Adipose tissue (tissue), 3 donors: Measurements from ENCODE around the gene MAPK1. TPM values are rescaled to one million over a fixed set of nuclear protein-coding genes. Genes with fewer than 3 reads are reported as not detected.
"Not testable (repeated sequence)": the region's sequence is repeated elsewhere in the genome, so short reads cannot be mapped to it uniquely, and the experiment has no call there.

Source experiments
- H3K27ac ChIP-seq: one replicate; pipeline ENCODE4 v1.5.1; 2013; ENCODE audit warnings: low read depth, low read length
- WGBS, 3 donors: extraction: QIAGEN DNeasy Blood & Tissue Kit; methylation state at CpG; one replicate each; pipeline ENCODE4 v1.1.7; 2013; 5-methylcytosine and 5-hydroxymethylcytosine counted together
- polyA plus RNA-seq, 3 donors: library from polyadenylated mRNA; stranded (reverse); fragments of 200-250 nt; gene quantifications; one replicate each; pipeline ENCODE4 v1.2.3, GENCODE V29; 2013
- donor health status: healthy with polysubstance abuse.
- donor health status: Bipolar disorder and iron deficiency.
- donor health status: healthy.

MAPK1 gene
- polyA plus RNA-seq, 3 donors, result 12.6 to 22.3 (median 16.6) TPM

DNA sequence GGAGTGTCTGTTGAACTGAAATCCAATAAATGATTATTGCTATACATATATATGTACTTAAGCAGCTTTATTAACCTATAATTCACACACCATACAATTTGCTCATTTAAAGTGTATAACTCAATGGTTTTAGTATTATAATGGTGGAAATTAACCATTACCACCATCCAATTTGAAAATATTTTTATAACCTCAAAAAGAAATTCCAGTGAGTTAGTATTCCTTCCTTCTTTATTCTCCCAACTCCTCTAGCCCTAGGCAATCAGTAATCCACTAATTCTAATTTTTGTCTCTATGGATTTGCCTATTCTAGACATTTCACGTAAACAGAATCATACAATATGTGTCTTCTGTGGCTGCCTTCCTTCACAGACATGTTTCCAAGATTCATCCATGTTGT lies 64.8 kb downstream of the MAPK1 start:
- H3K27ac ChIP-seq, result no peak overlapping the region
- WGBS, 3 donors, result 94 to 100% (median 98%) methylated on average over 1 of the region's 1 CpG

DNA sequence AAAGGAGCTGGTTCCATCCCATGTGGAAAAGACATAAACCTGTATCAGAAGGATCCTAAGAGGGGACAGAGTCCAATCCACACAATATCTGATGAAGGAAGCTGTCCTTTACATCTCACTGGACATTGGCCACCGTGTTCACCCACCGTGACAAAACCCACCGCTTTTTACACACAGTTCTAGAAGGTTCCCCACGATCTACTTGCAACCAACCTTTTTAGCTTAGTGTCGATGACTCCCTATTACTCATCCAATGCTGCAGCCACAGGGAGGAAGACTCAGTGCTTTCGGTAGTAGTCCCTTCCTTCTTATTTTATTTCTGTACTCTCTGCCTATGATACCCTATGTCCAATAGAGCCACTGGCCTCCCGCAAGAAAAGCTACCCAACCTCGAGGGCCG lies 65.4 kb downstream of the MAPK1 start:
- WGBS, 3 donors, result 96 to 97% (median 97%) methylated on average over 9 of the region's 9 CpGs
- no peak overlapping the region for H3K27ac ChIP-seq

DNA sequence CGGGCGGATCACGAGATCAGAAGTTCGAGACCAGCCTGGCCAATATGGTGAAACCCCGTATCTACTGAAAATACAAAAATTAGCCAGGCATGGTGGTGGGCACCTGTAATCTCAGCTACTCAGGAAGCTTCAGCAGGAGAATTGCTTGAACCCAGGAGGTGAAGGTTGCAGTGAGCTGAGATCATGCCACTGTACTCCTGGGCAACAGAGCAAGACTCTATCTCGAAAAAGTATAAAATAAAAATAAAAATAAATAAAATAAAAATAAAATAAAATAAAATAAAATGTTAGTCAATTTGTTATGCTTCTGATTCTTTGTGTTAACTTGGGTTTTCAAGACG lies 66.2 kb downstream of the MAPK1 start:
- not testable (repeated sequence) for H3K27ac ChIP-seq
- 97 to 98% (median 98%) methylated on average over 7 of the region's 7 CpGs for WGBS, 3 donors

DNA sequence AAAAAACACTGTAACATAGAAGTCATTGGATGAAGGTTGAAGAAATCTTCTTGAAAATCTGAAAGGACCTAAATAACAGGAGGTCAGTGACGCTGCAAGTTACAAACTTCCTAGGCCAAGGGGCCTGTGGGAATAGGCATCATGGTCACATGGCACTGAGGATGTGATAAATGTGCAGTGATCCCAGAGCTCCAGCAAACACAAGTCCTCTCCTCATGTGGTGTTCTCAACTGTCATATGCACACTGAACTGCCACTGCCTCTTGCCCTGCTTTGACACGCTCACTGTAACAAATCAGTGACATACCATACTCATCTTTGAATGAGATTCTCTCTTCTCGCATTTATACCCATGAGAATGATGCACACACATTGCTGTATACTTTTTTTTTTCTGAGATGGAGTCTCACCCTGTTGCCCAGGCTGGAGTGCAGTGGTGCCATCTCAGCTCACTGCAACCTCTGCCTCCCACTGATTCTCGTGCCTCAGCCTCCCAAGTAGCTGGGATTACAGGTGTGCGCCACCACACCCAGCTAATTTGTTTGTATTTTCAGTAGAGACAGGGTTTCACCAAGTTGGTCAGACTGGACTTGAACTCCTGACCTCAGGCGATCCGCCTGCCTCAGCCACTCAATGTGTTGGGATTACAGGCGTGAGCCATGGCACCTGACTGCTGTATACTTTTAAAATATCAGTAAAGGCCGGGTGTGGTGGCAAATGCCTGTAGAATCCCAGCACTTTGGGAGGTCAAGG lies 66.7 kb downstream of the MAPK1 start:
- no peak overlapping the region for H3K27ac ChIP-seq
- 97 to 99% (median 97%) methylated on average over 9 of the region's 9 CpGs for WGBS, 3 donors

DNA sequence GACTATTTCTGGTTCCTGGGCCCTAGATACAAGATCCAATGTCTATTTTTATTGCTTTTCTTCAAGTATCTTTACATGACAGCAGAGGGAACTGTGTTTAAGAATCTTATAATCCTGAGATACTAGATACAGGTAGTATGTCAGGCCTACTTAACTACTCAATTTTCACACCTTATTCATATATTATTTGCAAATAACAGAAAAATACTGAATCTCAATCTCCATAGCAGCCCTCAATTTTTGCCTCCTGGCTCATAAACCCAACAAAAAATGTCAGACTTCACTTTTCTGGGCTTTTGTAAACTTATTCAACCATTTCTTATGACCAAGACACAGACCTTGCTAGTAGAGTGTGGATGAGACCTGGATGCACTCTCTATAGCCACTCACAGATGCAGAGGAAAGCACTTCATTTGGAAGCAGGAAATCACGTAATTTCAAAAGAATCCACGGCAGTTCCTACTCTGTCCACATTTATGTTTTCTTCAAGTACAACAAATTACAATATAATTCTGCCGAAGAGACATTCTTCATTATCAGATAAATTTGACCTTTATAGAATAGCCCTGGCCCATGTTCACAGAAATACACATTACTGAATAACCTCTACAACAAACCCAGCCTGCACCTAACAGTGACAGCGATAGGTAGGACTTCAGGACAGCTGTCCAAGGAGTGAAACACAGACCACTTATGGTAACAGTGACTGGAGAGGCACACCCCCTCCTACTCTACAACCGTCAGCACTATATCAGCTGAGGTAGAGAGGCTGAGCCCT lies 69.8 kb downstream of the MAPK1 start:
- no peak overlapping the region for H3K27ac ChIP-seq
- WGBS, 3 donors, result 68 to 75% (median 70%) methylated on average over 5 of the region's 5 CpGs

DNA sequence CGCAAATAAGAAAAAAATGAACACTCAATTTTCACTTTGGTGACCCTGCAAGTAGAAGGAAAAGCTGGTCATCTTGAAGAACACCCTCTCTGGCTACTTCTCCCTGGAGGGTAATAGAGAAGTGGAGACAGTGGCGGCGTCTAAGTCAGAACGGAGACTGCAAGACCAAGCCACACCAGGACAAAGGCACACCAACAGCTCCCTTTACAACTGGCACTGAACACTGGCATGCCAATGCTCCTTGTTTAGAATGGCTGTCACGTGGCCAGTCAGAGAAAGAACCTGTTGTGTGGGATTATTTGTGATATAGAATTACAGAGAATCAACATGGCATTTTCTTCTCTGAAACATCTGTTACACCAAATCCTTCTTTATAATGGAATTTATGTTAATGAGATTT lies 70.6 kb downstream of the MAPK1 start:
- H3K27ac ChIP-seq, result no peak overlapping the region
- 54 to 85% (median 78%) methylated on average over 5 of the region's 5 CpGs for WGBS, 3 donors

DNA sequence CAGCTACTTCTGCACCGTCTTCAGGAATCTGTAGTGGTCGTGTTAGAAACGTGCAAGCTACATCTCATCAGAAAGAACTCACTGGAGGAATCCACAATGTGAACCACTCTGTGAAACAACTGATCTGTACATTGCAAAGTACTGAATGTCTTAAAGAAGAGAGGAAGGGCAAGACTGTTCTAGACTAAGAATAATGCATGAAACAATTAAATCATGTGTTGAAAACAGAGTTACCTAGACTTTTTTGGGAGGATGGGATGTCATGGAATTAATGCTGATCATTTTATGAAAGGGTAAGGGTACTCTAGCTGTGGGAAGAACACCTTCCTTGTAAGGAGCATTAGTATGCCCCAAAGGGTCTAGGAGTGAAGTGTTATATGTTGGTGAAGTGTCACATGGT lies 71.2 kb downstream of the MAPK1 start:
- H3K27ac ChIP-seq, result no peak overlapping the region
- whole genome bisulfite sequencing, 3 donors, result 79 to 92% (median 90%) methylated on average over 3 of the region's 3 CpGs

DNA sequence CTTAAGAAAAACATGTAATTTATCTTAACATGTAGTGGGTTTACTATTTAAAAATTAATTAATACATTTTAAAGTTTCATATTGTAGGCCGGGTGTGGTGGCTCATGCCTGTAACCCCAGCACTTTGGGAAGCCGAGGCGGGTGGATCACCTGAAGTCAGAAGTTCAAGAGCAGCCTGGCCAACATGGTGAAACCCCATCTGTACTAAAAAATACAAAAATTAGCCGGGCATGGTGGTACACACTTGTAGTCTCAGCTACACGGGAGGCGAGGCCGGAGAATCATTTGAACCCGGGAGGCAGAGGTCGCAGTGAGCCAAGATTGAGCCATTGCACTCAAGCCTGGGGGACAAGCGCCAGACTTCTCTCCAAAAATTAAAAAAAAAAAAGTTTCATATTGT lies 73.7 kb downstream of the MAPK1 start:
- not testable (repeated sequence) for H3K27ac ChIP-seq
- WGBS, 3 donors, result 95 to 97% (median 96%) methylated on average over 10 of the region's 10 CpGs

DNA sequence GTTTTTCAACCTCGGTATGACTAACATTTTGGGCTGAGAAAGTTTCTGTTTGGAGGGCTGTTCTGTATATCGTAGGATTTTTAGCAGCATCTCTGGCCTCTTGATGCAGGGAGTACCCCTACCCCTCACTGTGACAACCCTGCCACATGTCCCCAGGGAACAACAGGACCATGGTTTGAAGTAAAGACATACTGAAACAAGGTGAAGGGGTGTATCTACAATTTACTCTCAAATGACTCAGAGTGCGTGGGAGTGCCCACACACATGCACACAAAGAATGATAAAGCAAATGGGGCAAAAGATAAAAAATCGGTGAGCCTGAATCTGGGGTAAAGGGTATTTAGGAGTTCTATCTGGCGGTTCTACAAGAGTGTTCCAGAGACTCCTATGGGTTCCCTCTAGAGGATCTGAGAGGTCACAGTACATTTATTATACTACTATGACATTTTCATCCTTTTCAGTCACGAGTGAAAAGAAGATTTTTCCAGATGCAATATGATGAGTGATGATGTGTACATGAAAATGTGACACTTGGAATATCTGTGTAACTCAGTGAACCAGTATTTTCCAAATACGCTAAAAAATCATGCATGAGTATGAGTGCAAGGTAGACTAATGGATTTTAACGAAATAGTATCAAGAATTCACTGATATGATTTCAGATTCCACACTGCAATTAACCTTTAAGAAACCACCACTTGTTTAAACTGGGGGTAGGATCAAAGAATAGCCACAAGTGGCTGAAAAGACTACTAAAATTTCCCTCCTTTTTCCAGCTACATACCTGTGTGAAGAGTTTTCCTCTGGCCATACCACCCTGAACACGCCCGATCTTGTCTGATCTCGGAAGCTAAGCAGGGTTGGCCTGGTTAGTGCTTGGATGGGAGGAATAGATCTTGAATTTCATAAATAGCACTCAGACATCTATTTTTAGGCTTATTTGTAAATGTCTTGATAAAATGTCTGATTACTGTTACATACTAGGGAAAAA lies 75.5 kb downstream of the MAPK1 start:
- WGBS, 3 donors, result 78 to 83% (median 81%) methylated on average over 11 of the region's 11 CpGs
- H3K27ac ChIP-seq, result no peak overlapping the region

DNA sequence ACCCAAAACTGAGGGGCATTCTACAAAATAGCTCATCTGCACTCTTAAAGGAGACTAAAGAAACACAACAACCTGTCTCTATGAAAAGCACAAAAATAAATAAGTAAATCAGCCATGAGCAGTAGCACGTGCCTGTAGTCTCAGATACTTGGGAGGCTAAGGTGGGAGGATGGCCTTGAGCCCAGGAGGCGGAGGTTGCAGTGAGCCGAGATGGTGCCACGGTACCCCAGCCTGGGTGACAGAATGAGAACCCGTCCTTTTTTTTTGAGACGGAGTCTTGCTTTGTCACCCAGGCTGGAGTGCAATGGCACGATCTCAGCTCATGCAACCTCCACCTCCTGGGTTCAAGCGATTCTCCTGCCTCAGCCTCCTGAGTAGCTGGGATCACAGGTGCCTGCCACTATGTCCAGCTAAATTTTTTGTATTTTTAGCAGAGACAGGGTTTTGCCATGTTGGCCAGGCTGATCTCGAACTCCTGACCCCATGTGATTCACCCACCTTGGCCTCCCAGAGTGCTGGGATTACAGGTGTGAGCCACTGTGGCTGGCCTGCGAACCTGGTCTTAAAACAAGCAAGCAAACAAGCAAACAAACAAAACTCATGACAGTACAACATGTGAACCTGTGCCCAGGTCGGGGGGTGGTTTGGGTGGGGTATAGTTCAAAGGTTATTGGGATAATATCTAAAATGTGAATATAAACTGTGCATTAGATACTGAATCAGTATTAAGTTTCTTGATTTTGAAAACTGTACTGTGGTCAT lies 76.4 kb downstream of the MAPK1 start:
- H3K27ac ChIP-seq, result not testable (repeated sequence)
- WGBS, 3 donors, result 95 to 97% (median 96%) methylated on average over 11 of the region's 11 CpGs

DNA sequence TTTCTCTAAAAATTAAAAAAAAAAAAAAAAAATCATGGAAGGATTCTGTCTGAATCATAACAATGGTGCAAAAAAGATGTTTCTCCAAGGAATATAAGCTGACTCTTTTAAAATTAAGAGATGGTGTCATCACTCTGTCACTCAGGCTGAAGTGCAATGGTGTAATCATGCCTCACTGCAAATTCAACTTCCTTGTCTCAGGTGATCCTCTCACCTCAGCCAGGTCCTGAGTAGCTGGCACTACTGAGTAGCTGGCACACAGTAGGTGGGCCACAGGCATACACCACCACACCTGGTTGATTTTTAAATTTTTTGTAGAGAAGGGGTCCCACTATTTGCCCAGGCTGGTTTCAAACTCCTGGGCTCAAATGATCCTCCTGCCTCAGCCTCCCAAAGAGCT lies 77.1 kb downstream of the MAPK1 start:
- no peak overlapping the region for H3K27ac ChIP-seq

DNA sequence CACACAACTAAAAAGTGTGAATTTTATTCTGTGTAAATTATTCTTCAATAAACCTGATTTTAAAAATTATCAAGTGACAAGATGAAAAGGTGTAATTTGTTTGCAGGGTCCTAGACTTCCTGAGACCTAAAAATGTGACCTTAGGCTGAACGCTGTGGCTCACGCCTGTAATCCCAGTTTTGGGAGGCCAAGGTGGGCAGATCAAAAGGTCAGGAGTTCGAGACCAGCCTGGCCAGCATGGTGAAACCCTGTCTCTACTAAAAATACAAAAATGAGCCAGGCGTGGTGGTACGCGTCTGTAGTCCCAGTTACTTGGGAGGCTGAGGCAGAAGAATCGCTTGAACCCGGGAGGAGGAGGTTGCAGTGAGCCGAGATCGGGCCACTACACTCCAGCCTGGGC lies 79.9 kb downstream of the MAPK1 start:
- not testable (repeated sequence) for H3K27ac ChIP-seq
- WGBS, 3 donors, result 96 to 98% (median 97%) methylated on average over 10 of the region's 10 CpGs

DNA sequence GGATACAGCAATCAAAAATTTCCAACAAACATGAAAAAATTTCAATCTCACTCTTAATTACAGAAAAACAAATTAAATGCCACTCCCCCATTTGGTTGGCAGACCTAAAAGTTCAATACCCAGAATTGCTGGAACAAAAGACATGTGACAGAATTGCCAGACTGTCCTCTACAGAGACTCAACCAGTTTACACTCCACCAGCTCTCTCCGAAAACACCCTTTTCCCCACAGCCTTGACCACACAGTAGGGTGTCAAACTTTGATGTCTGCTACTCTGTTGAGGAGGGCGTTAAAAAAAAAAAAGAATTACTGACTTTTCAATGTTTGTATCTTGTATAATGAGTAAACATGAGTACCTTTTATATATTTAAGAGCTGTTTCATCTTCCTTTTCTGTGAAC lies 87.2 kb downstream of the MAPK1 start:
- H3K27ac ChIP-seq, result no peak overlapping the region
- 95 to 96% (median 95%) methylated on average over 2 of the region's 2 CpGs for WGBS, 3 donors

DNA sequence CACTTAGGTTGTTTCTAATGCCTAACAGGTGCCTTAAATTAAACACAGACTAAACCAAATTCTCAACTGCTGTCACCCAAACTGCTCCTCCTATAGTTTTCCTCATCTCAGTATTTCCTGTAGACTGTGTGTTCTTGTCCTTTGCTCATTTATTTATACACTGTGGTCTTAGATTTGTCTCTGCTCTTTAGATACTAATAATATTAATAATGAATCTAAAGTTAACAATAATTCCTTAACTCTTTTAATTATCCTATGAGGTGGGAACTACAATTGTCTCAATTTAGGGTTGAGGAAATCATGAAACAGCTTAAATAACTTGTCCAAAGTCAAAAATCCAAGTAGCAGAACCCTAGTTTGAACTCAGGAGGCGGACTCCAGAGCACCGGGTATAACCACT lies 88.0 kb downstream of the MAPK1 start:
- 93 to 94% (median 94%) methylated on average over 2 of the region's 2 CpGs for WGBS, 3 donors

DNA sequence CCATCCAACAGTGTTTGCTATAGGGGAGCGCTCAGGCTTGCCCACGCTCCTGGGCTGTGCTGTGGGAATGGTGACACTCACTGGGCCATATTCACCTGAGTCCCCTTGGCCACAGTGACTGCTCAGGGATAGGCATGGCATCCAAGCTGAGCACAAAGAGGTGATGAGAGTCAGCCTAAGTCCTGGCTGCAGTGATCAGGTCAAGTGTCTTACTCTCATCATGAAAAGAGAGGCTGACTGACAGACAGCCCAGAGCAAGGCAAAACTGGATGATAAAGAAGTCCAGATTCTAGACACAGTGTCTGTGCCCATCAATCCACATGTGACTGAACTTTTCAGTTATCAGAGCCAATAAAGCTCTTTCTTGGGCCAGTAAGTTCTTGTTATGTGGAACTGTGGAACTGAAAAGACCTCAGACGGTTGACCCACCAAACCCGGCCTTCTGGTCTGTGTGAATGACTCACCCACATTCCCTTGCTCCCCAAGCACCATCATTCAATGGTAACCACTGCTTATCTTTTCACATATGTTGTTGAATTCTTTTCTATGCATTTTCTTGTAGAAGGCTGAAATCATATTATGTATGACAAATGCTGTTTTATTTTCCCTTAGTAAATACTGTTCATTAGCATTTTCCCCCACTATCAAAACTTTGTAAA lies 88.6 kb downstream of the MAPK1 start:
- 92 to 93% (median 92%) methylated on average over 4 of the region's 4 CpGs for WGBS, 3 donors
- H3K27ac ChIP-seq, result no peak overlapping the region

More for the DNA sequence above, 88.0 kb downstream of the MAPK1 start:
- no peak overlapping the region for H3K27ac ChIP-seq

DNA sequence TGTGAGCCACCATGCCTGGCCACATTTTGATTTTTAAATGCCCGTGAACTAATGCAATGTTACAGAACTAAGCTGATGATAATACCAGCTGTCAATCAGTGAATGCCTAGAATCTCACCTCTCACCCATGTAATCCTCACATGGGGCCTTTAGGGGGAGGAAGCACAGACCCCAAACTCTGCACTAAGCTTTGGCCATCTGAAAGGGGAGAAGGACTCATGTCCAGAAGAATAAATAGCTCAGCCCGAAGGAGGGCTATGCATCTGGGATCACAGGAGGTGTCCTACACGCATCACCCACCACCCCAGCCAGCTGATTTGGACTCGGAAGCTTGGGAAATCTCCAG lies 95.8 kb downstream of the MAPK1 start:
- WGBS, 3 donors, result 90 to 96% (median 95%) methylated on average over 4 of the region's 4 CpGs

DNA sequence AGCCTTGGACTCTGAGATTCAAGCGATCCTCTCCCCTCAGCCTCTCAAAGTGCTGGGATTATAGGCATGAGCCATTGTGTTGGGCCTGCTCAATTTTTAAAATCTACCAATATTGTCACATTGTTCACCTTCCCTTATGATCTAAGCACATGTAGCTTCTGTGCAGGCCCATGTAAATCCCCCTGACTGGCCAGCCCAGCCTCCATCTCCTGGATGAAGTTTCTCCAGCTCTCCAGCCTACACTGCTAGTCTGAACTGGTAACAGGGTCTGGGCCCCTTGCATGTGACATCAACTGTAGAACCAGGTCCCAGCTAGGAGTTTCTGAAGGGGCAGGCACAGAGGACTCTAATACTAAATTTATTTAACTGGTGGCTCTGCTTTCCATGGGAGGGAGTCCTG lies 99.0 kb downstream of the MAPK1 start:
- WGBS, 3 donors, result 70 to 96% (median 96%) methylated on average over 1 of the region's 1 CpG
- H3K27ac ChIP-seq, result no peak overlapping the region

More for the DNA sequence above, 95.8 kb downstream of the MAPK1 start:
- H3K27ac ChIP-seq, result no peak overlapping the region
